Gastroesophageal sphincter (tissue), 3 donors: ENCODE data around the gene BANP.
"Not testable (repeated sequence)": the region's sequence is repeated elsewhere in the genome, so short reads cannot be mapped to it uniquely, and the experiment has no call there.

ENCODE experiments used
- POLR2A ChIP-seq, 2 donors: fragments of 450-650 bp; IDR thresholded peaks; one replicate each; pipeline ENCODE4 v1.6.1; 2017; ENCODE audit warnings: antibody characterized with exemption in 2 of 2, mild to moderate bottlenecking in 2 of 2, moderate library complexity in 1 of 2
- POLR2AphosphoS5 ChIP-seq: sonication (generic); formaldehyde crosslinking; IDR thresholded peaks from one replicate; pipeline ENCODE4 v1.6.1; 2017; ENCODE audit warnings: antibody characterized with exemption
- TF ChIP-seq, protein P1 (sequence below), 4 experiments: fragments of 200-600 bp in 2 of 4; fragments of 450-650 bp in 2 of 4; sonication (generic) in 1 of 4; IDR thresholded peaks; one replicate each; pipeline ENCODE4 v1.5.1; 2017 to 2019; ENCODE audit warnings: antibody characterized with exemption in 4 of 4, mild to moderate bottlenecking in 2 of 4, moderate library complexity in 2 of 4

DNA sequence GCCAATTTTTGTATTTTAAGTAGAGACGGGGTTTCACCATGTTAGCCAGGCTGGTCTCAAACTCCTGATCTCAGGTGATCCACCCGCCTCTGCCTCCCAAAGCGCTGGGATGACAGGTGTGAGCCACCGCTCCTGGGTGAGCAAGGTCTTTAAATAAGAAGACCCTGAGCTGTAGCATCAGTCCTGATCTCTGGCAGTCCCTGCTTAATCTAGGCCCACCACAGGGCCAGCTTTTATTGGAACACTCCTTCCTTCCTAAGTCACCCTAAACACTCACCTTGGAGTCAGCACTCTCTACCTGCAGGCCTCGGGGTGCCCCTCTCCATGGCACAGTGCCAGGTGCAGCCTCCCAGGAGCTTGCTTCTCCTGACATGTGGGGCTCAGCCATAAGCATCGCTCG is 45.7 kb upstream of the BANP start:
- TF ChIP-seq POLR2A (IDR thresholded peaks at IDR 0.05); POLR2AphosphoS5: not testable (repeated sequence)
- TF ChIP-seq, protein P1, sequence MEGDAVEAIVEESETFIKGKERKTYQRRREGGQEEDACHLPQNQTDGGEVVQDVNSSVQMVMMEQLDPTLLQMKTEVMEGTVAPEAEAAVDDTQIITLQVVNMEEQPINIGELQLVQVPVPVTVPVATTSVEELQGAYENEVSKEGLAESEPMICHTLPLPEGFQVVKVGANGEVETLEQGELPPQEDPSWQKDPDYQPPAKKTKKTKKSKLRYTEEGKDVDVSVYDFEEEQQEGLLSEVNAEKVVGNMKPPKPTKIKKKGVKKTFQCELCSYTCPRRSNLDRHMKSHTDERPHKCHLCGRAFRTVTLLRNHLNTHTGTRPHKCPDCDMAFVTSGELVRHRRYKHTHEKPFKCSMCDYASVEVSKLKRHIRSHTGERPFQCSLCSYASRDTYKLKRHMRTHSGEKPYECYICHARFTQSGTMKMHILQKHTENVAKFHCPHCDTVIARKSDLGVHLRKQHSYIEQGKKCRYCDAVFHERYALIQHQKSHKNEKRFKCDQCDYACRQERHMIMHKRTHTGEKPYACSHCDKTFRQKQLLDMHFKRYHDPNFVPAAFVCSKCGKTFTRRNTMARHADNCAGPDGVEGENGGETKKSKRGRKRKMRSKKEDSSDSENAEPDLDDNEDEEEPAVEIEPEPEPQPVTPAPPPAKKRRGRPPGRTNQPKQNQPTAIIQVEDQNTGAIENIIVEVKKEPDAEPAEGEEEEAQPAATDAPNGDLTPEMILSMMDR (IDR thresholded peaks at IDR 0.05), result not testable (repeated sequence)
